ENCODE results near the gene SLC12A1.

SLC12A1 gene

GRCh38 chr15:48336940-48337339 lies 130.8 kb downstream of the SLC12A1 start:
- Histone ChIP-seq H3K9ac (no peak overlapping the region), H3K27me3 (ENCODE audit: insufficient read depth, low read depth) (no peaks in the 10 kb centered on the region), H3K4me1 (ENCODE audit: low read depth, poor library complexity, severe bottlenecking) (peaks cover 29% of the 10 kb centered on the region), H3K4me3 (IDR thresholded peaks at IDR 0.05; ENCODE audit: insufficient read depth, low read depth, low read length) (no peak overlapping the region), H3K36me3 (ENCODE audit: insufficient read depth) (no peaks in the 10 kb centered on the region), H3K79me2 (ENCODE audit: insufficient read depth, low read depth) (peaks cover 23% of the 10 kb centered on the region), H4K20me1 (ENCODE audit: insufficient read depth) (no peaks in the 10 kb centered on the region), H3K4me2 (no peak overlapping the region), H3K27ac (no peak overlapping the region), H2AFZ (ENCODE audit: low read depth) (no peak overlapping the region)
- peak; percentile 57 for TF ChIP-seq CTCF (conservative IDR thresholded peaks at IDR 0.05; ENCODE audit: low read depth, low read length)

GRCh38 chr15:48337607-48338006 lies 131.5 kb downstream of the SLC12A1 start:
- Histone ChIP-seq H3K79me2 (ENCODE audit: insufficient read depth, low read depth) (peaks cover 18% of the 10 kb centered on the region), H3K27me3 (ENCODE audit: insufficient read depth, low read depth) (no peaks in the 10 kb centered on the region)
- no peak for TF ChIP-seq CTCF (conservative IDR thresholded peaks at IDR 0.05; ENCODE audit: low read depth, low read length)

GRCh38 chr15:48340111-48340510 lies 134.0 kb downstream of the SLC12A1 start:
- Histone ChIP-seq H3K9ac (no peak overlapping the region), H3K4me2 (no peak overlapping the region), H4K20me1 (ENCODE audit: insufficient read depth) (no peaks in the 10 kb centered on the region), H3K36me3 (ENCODE audit: insufficient read depth) (no peaks in the 10 kb centered on the region), H3K4me1 (ENCODE audit: low read depth, poor library complexity, severe bottlenecking) (peaks cover 9% of the 10 kb centered on the region), H3K27ac (no peak overlapping the region), H3K79me2 (ENCODE audit: insufficient read depth, low read depth) (no peaks in the 10 kb centered on the region), H3K4me3 (IDR thresholded peaks at IDR 0.05; ENCODE audit: insufficient read depth, low read depth, low read length) (no peak overlapping the region), H2AFZ (ENCODE audit: low read depth) (no peak overlapping the region), H3K27me3 (ENCODE audit: insufficient read depth, low read depth) (no peaks in the 10 kb centered on the region)
- TF ChIP-seq CTCF (conservative IDR thresholded peaks at IDR 0.05; ENCODE audit: low read depth, low read length), result no peak

More at GRCh38 chr15:48337607-48338006, 131.5 kb downstream of the SLC12A1 start:
- no peaks in the 10 kb centered on the region for H4K20me1 ChIP-seq (ENCODE audit: insufficient read depth)
- H3K27ac ChIP-seq, result no peak overlapping the region
- H3K4me2 ChIP-seq, result no peak overlapping the region
- H3K36me3 ChIP-seq (ENCODE audit: insufficient read depth), result no peaks in the 10 kb centered on the region
- H3K9ac ChIP-seq, result no peak overlapping the region
- H3K4me3 ChIP-seq (IDR thresholded peaks at IDR 0.05; ENCODE audit: insufficient read depth, low read depth, low read length), result no peak overlapping the region
- H2AFZ ChIP-seq (ENCODE audit: low read depth), result no peak overlapping the region
- H3K4me1 ChIP-seq (ENCODE audit: low read depth, poor library complexity, severe bottlenecking), result peaks cover 29% of the 10 kb centered on the region

- TF ChIP-seq CTCF (conservative IDR thresholded peaks at IDR 0.05; ENCODE audit: low read depth, low read length), result no peak
- Histone ChIP-seq H3K27me3 (ENCODE audit: insufficient read depth, low read depth) (no peaks in the 10 kb centered on the region), H4K20me1 (ENCODE audit: insufficient read depth) (no peaks in the 10 kb centered on the region), H3K27ac (no peak overlapping the region), H3K36me3 (ENCODE audit: insufficient read depth) (no peaks in the 10 kb centered on the region), H3K4me1 (ENCODE audit: low read depth, poor library complexity, severe bottlenecking) (no peaks in the 10 kb centered on the region), H3K9ac (no peak overlapping the region), H3K4me3 (IDR thresholded peaks at IDR 0.05; ENCODE audit: insufficient read depth, low read depth, low read length) (no peak overlapping the region), H2AFZ (ENCODE audit: low read depth) (no peak overlapping the region), H3K79me2 (ENCODE audit: insufficient read depth, low read depth) (no peaks in the 10 kb centered on the region), H3K4me2 (no peak overlapping the region)
These were observed 137.8 kb downstream of the SLC12A1 start for GRCh38 chr15:48343865-48344264.
